GM12878 (cell line): ENCODE measurements around the gene CNPY1. TPM values are rescaled to one million over a fixed set of nuclear protein-coding genes. Genes with fewer than 3 reads are reported as not detected.

ENCODE experiments used
- BCL3 ChIP-seq: IDR thresholded peaks from 2 replicates; pipeline ENCODE4 v1.6.1; 2011; ENCODE audit warnings: borderline replicate concordance, low read depth, mild to moderate bottlenecking, moderate library complexity, low read length; ENCODE audit not compliant: insufficient read depth, poor library complexity, severe bottlenecking
- E2F4 ChIP-seq: IDR thresholded peaks from 2 replicates; pipeline ENCODE4 v1.6.1; 2012; ENCODE audit warnings: low read depth, low read length, improper control_type of control experiment
- E4F1 ChIP-seq: fragments of 450-650 bp; IDR thresholded peaks from 2 replicates; pipeline ENCODE4 v1.6.1; 2018; ENCODE audit warnings: borderline replicate concordance, mild to moderate bottlenecking; ENCODE audit not compliant: partially characterized antibody
- PML ChIP-seq: IDR thresholded peaks from 2 replicates; pipeline ENCODE4 v1.6.1; 2012; ENCODE audit warnings: low read length, inconsistent platforms
- SMARCA5 ChIP-seq: fragments of 450-650 bp; IDR thresholded peaks from 2 replicates; pipeline ENCODE4 v1.6.1; 2017; ENCODE audit warnings: mild to moderate bottlenecking
- ZNF384 ChIP-seq: IDR thresholded peaks from 2 replicates; pipeline ENCODE4 v1.6.1; 2012; ENCODE audit warnings: low read depth, mild to moderate bottlenecking, low read length, improper control_type of control experiment, borderline replicate concordance
- polyA plus RNA-seq, 11 experiments: library from polyadenylated mRNA; depleted of rRNA in 4 of 11; unstranded in 6 of 11; stranded (reverse) in 5 of 11; fragments of >200 nt; fragmentation: Nextera tagmentation in 4 of 11; fragmentation: Illumina TruSeq in 1 of 11; extraction: Ambion mirVana in 4 of 11; extraction: Trizol in 1 of 11; gene quantifications; 1 replicate in 1 of 11; 2 replicates in 10 of 11; pipeline versions ENCODE4 v1.2.1 to v1.2.3, GENCODE V29; 2011 to 2016; ENCODE audit warnings: inconsistent platforms in 2 of 11, missing spikeins in 2 of 11, low read depth in 1 of 11
- total RNA-seq, 4 experiments: library from RNA; depleted of rRNA in 3 of 4; stranded (reverse); fragments of >200 nt in 3 of 4; fragmentation: Illumina TruSeq in 1 of 4; extraction: Trizol in 1 of 4; gene quantifications; 2 replicates each; pipeline versions ENCODE4 v1.2.1 to v1.2.3, GENCODE V29; 2013 to 2021

Gene CNPY1
- total and polyA plus RNA-seq, 10 of the 15 experiments (the other 5 are each of a cell fraction or from before 2014, with no cell fraction given): not detected

DNA sequence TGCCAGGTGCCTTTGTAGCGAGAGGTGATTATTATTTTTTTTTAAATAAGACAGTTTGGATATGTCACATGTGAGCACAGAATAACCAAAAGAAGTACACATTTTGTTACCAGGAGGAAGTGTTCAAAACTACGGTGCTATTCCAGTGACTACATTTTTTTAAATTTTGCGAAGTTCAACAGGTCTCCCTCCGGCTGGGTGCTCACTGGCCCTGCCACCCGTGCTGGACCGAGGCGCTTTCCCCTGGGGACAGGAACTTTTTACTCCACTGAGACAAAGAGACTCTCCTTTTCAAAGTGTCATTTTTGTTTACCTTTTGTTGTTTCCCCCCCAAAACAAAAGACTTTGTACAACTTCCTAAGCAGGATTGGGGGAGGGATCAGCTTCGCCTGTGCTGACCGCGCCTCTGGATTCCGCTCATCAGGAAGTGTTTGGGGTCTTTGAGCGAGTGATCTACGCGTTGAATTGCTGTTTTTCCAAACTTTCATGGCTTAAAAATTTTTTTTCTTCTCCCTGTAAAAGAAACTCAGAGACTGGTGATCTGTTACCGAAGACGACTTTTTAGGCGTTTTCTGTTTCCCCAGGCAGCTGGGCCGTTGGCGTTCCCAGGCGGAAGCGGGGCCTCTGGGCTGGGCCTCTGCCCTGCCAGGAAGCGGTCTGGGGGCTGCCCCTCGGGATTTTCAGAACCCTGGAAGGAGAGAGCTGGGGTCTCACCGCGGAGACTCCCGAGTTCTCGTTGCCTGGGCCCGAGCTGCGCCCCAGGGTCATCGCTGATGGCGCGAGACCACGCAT is 81.2 kb downstream of the CNPY1 start (continued):
- TF ChIP-seq SMARCA5: no peak
- no peak for TF ChIP-seq BCL3
- no peak for TF ChIP-seq PML
- TF ChIP-seq E4F1: no peak
- no peak for TF ChIP-seq ZNF384
- TF ChIP-seq E2F4: no peak
